ENCODE results near the gene REL.

DNA sequence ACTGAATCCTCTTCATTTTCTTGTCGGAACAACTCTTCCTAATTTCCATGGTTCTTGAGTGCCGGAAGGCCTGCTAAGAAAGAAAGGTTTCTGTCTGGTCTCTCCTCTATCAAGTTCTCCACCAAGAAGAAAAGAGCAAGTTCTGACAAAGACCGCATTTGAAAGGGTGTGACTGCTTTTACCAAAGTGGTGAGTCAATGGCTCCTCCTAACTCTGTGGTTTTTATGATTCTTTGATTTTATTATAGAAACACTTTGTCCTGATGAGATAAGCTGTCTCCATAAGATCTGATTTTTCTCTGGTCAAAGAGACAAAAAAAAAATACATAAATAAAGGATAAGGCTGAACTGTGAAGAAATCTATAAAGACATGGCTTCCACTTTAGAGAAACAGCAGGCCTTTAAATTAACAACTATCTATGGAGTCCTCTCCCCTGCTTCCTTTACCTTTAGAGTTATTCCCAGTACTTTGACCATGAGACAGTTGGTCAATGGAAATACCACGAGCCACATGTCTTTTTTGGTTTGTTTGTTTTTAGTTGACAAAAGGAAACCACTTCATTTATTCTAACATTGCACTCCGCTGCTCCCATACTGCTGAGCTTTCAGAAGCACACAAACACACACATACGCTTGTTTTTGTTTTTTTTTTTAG lies 67.7 kb downstream of the REL start:
- TF ChIP-seq, protein P1, sequence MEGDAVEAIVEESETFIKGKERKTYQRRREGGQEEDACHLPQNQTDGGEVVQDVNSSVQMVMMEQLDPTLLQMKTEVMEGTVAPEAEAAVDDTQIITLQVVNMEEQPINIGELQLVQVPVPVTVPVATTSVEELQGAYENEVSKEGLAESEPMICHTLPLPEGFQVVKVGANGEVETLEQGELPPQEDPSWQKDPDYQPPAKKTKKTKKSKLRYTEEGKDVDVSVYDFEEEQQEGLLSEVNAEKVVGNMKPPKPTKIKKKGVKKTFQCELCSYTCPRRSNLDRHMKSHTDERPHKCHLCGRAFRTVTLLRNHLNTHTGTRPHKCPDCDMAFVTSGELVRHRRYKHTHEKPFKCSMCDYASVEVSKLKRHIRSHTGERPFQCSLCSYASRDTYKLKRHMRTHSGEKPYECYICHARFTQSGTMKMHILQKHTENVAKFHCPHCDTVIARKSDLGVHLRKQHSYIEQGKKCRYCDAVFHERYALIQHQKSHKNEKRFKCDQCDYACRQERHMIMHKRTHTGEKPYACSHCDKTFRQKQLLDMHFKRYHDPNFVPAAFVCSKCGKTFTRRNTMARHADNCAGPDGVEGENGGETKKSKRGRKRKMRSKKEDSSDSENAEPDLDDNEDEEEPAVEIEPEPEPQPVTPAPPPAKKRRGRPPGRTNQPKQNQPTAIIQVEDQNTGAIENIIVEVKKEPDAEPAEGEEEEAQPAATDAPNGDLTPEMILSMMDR (conservative IDR thresholded peaks at IDR 0.05; ENCODE audit: low read length): no peak
- TF ChIP-seq EZH2phosphoT487 (IDR thresholded peaks at IDR 0.05; ENCODE audit: borderline replicate concordance, low read depth, low read length): no peak

Measured in OCI-LY7 (cell line).